Neural cell (in vitro differentiated cells): Measurements from ENCODE around the gene MYEOV.

Experiments
- EP300 ChIP-seq: fragments of 450-650 bp; conservative IDR thresholded peaks from 2 replicates; pipeline ENCODE4 v1.6.1; 2014; ENCODE audit warnings: antibody characterized with exemption, mild to moderate bottlenecking, moderate library complexity; ENCODE audit not compliant: poor library complexity, severe bottlenecking
- EZH2 ChIP-seq: fragments of 200-600, 300-800 bp; shearing (Covaris generic), sonication (generic); IDR thresholded peaks from 2 replicates; pipeline ENCODE4 v1.6.1; 2014; ENCODE audit warnings: antibody characterized with exemption, low read length, borderline replicate concordance, mild to moderate bottlenecking; ENCODE audit not compliant: insufficient read depth, poor library complexity, severe bottlenecking
- MXI1 ChIP-seq: fragments of 450-650 bp; conservative IDR thresholded peaks from 2 replicates; pipeline ENCODE4 v1.6.1; 2014; ENCODE audit warnings: antibody characterized with exemption, mild to moderate bottlenecking; ENCODE audit not compliant: poor library complexity, severe bottlenecking
- POLR2AphosphoS5 ChIP-seq: IDR thresholded peaks from 2 replicates; pipeline ENCODE4 v1.6.1; 2012
- RAD21 ChIP-seq: fragments of 450-650 bp; conservative IDR thresholded peaks from 2 replicates; pipeline ENCODE4 v1.6.1; 2014; ENCODE audit warnings: antibody characterized with exemption, mild to moderate bottlenecking, moderate library complexity
- SMC3 ChIP-seq: fragments of 450-650 bp; conservative IDR thresholded peaks from 2 replicates; pipeline ENCODE4 v1.6.1; 2014; ENCODE audit warnings: antibody characterized with exemption, mild to moderate bottlenecking, moderate library complexity; ENCODE audit not compliant: poor library complexity
- TAF1 ChIP-seq: IDR thresholded peaks from 2 replicates; pipeline ENCODE4 v1.6.1; 2012; ENCODE audit warnings: low read depth
- TF ChIP-seq, protein P1 (sequence below): fragments of 450-650 bp; IDR thresholded peaks from 2 replicates; pipeline ENCODE4 v1.5.1; 2014; ENCODE audit warnings: antibody characterized with exemption, mild to moderate bottlenecking, moderate library complexity; ENCODE audit not compliant: poor library complexity, severe bottlenecking
- TF ChIP-seq, protein P2 (sequence below): IDR thresholded peaks from 2 replicates; pipeline ENCODE4 v1.6.1; 2012; ENCODE audit warnings: borderline replicate concordance

DNA sequence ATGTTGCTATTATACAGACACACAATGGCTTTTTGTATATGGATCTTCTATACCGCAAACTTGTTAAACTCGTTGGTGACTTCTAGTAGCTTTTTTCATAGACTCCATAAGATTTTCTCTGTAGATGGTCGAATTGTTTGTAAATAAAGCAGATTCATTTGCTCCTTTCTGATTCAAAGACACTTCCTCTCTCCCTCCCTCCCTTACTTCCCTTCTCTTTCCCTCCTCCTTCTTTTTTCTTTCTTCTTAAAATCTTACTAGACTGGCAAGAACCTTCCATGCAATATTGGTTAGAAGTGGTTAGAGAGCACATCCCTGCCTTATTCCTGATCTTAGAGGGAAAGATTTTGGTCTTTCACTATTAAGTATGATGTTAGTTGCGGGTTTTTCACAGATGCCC, 36.4 kb downstream of the MYEOV start:
- TF ChIP-seq EP300 (no peak), POLR2AphosphoS5 (no peak), MXI1 (no peak), EZH2 (no peak), TAF1 (no peak), RAD21 (no peak), SMC3 (no peak)
- TF ChIP-seq, protein P1, sequence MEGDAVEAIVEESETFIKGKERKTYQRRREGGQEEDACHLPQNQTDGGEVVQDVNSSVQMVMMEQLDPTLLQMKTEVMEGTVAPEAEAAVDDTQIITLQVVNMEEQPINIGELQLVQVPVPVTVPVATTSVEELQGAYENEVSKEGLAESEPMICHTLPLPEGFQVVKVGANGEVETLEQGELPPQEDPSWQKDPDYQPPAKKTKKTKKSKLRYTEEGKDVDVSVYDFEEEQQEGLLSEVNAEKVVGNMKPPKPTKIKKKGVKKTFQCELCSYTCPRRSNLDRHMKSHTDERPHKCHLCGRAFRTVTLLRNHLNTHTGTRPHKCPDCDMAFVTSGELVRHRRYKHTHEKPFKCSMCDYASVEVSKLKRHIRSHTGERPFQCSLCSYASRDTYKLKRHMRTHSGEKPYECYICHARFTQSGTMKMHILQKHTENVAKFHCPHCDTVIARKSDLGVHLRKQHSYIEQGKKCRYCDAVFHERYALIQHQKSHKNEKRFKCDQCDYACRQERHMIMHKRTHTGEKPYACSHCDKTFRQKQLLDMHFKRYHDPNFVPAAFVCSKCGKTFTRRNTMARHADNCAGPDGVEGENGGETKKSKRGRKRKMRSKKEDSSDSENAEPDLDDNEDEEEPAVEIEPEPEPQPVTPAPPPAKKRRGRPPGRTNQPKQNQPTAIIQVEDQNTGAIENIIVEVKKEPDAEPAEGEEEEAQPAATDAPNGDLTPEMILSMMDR, result no peak
- TF ChIP-seq, protein P2, sequence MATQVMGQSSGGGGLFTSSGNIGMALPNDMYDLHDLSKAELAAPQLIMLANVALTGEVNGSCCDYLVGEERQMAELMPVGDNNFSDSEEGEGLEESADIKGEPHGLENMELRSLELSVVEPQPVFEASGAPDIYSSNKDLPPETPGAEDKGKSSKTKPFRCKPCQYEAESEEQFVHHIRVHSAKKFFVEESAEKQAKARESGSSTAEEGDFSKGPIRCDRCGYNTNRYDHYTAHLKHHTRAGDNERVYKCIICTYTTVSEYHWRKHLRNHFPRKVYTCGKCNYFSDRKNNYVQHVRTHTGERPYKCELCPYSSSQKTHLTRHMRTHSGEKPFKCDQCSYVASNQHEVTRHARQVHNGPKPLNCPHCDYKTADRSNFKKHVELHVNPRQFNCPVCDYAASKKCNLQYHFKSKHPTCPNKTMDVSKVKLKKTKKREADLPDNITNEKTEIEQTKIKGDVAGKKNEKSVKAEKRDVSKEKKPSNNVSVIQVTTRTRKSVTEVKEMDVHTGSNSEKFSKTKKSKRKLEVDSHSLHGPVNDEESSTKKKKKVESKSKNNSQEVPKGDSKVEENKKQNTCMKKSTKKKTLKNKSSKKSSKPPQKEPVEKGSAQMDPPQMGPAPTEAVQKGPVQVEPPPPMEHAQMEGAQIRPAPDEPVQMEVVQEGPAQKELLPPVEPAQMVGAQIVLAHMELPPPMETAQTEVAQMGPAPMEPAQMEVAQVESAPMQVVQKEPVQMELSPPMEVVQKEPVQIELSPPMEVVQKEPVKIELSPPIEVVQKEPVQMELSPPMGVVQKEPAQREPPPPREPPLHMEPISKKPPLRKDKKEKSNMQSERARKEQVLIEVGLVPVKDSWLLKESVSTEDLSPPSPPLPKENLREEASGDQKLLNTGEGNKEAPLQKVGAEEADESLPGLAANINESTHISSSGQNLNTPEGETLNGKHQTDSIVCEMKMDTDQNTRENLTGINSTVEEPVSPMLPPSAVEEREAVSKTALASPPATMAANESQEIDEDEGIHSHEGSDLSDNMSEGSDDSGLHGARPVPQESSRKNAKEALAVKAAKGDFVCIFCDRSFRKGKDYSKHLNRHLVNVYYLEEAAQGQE, result no peak
